Measurements from ENCODE around the gene CFAP46.

DNA sequence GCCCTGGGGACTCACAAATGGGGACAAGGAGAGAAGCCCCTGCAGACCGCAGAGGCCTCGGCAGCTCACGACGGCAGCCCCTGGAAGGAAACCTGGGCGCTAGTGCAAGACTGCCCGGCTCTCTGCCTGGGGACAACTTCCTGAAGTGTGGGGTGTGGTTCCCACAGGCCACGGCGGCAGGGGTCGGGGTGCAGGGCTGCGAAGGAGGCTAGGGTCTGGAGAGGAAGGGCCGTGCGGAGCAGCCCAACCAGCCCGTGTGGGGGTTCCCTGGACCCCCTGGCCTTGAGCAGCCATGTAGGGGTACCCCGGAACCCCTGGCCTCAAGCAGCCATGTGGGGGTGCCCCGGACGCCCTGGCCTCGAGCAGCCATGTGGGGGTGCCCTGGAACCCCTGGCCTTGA lies 19.5 kb downstream of the CFAP46 start:
- TF ChIP-seq, protein P1, sequence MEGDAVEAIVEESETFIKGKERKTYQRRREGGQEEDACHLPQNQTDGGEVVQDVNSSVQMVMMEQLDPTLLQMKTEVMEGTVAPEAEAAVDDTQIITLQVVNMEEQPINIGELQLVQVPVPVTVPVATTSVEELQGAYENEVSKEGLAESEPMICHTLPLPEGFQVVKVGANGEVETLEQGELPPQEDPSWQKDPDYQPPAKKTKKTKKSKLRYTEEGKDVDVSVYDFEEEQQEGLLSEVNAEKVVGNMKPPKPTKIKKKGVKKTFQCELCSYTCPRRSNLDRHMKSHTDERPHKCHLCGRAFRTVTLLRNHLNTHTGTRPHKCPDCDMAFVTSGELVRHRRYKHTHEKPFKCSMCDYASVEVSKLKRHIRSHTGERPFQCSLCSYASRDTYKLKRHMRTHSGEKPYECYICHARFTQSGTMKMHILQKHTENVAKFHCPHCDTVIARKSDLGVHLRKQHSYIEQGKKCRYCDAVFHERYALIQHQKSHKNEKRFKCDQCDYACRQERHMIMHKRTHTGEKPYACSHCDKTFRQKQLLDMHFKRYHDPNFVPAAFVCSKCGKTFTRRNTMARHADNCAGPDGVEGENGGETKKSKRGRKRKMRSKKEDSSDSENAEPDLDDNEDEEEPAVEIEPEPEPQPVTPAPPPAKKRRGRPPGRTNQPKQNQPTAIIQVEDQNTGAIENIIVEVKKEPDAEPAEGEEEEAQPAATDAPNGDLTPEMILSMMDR (IDR thresholded peaks at IDR 0.05) = no peak
- TF ChIP-seq RAD21 (IDR thresholded peaks at IDR 0.05; ENCODE audit: low read length) = no peak
- no peak for TF ChIP-seq TAF1 (IDR thresholded peaks at IDR 0.05; ENCODE audit: borderline replicate concordance, low read depth, low read length)
- TF ChIP-seq, protein P2, sequence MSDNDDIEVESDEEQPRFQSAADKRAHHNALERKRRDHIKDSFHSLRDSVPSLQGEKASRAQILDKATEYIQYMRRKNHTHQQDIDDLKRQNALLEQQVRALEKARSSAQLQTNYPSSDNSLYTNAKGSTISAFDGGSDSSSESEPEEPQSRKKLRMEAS (IDR thresholded peaks at IDR 0.05; ENCODE audit: low read depth) = no peak
- TF ChIP-seq CHD2 (IDR thresholded peaks at IDR 0.05; ENCODE audit: low read length, partially characterized antibody) = no peak
- no peak for TF ChIP-seq SMC3 (IDR thresholded peaks at IDR 0.05; ENCODE audit: low read depth, low read length)
- no peak for TF ChIP-seq GABPA (IDR thresholded peaks at IDR 0.05; ENCODE audit: low read depth)
- TF ChIP-seq, protein P3, sequence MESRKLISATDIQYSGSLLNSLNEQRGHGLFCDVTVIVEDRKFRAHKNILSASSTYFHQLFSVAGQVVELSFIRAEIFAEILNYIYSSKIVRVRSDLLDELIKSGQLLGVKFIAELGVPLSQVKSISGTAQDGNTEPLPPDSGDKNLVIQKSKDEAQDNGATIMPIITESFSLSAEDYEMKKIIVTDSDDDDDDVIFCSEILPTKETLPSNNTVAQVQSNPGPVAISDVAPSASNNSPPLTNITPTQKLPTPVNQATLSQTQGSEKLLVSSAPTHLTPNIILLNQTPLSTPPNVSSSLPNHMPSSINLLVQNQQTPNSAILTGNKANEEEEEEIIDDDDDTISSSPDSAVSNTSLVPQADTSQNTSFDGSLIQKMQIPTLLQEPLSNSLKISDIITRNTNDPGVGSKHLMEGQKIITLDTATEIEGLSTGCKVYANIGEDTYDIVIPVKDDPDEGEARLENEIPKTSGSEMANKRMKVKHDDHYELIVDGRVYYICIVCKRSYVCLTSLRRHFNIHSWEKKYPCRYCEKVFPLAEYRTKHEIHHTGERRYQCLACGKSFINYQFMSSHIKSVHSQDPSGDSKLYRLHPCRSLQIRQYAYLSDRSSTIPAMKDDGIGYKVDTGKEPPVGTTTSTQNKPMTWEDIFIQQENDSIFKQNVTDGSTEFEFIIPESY (IDR thresholded peaks at IDR 0.05; ENCODE audit: borderline replicate concordance, low read depth) = no peak
- TF ChIP-seq, protein P4, sequence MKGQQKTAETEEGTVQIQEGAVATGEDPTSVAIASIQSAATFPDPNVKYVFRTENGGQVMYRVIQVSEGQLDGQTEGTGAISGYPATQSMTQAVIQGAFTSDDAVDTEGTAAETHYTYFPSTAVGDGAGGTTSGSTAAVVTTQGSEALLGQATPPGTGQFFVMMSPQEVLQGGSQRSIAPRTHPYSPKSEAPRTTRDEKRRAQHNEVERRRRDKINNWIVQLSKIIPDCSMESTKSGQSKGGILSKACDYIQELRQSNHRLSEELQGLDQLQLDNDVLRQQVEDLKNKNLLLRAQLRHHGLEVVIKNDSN (IDR thresholded peaks at IDR 0.05; ENCODE audit: borderline replicate concordance, low read depth) = no peak
- TF ChIP-seq RFX5 (IDR thresholded peaks at IDR 0.05; ENCODE audit: low read length) = no peak
